Colonic mucosa (tissue), 4 donors: Measurements from ENCODE around the gene INPP5A. TPM values are rescaled to one million over a fixed set of nuclear protein-coding genes. Genes with fewer than 3 reads are reported as not detected.
"Not testable (repeated sequence)": the region's sequence is repeated elsewhere in the genome, so short reads cannot be mapped to it uniquely, and the experiment has no call there.

Experiments used
- DNase-seq: peaks from one replicate; pipeline ENCODE4 v3.0.0-alpha.2; 2020
- H3K27ac ChIP-seq: fragments of 200-600 bp; one replicate; pipeline ENCODE4 v1.8.0; 2021
- H3K27me3 ChIP-seq: fragments of 200-600 bp; one replicate; pipeline ENCODE4 v1.8.0; 2021
- H3K36me3 ChIP-seq: fragments of 200-600 bp; one replicate; pipeline ENCODE4 v1.8.0; 2021
- H3K4me1 ChIP-seq: fragments of 200-600 bp; one replicate; pipeline ENCODE4 v1.8.0; 2021; ENCODE audit warnings: mild to moderate bottlenecking
- H3K4me3 ChIP-seq: fragments of 200-600 bp; one replicate; pipeline ENCODE4 v1.8.0; 2021
- H3K9ac ChIP-seq, 2 donors: one replicate each; pipeline ENCODE4 v1.7.0; 2013; ENCODE audit warnings: control low read depth in 2 of 2, low read depth in 2 of 2, low read length in 2 of 2
- H3K9me3 ChIP-seq: fragments of 200-600 bp; one replicate; pipeline ENCODE4 v1.8.0; 2021
- CTCF ChIP-seq: fragments of 200-600 bp; IDR thresholded peaks from one replicate; pipeline ENCODE4 v1.8.0; 2022; ENCODE audit warnings: antibody characterized with exemption, mild to moderate bottlenecking
- intact Hi-C: fragments of 100-400 bp; cut with DNase I; formaldehyde crosslinking; loops from one replicate; pipeline ENCODE4 v1.14.1; 2022
- total RNA-seq, 2 donors: library from RNA; stranded (reverse); fragmentation: NEBNext Ultra II Directional in 1 of 2; extraction: Animal tissue kit (Norgen Biotek cat#: 25700) in 1 of 2; gene quantifications; one replicate each; pipeline ENCODE4 v1.2.1, GENCODE V29; 2021
- donor health status: healthy.
- donor health status: DM: no; HTN: no; CAD: no.
- donor health status: DM: no; HTN: no; CAD: no.

Gene INPP5A
- total RNA-seq, 2 donors from 2014 or later, result 29.9 to 41.5 TPM

GRCh38 chr10:132679640-132680039 lies 142.1 kb downstream of the INPP5A start:
- intact Hi-C loops, result no loop called here

GRCh38 chr10:132680741-132681140 lies 143.2 kb downstream of the INPP5A start:
- DNase-seq, H3K4me3 ChIP-seq, H3K27ac ChIP-seq, H3K4me1 ChIP-seq, H3K9me3 ChIP-seq, intact Hi-C loops, H3K36me3 ChIP-seq, H3K9ac ChIP-seq, H3K27me3 ChIP-seq: not testable (repeated sequence)

More at GRCh38 chr10:132679640-132680039, 142.1 kb downstream of the INPP5A start:
- Histone ChIP-seq H3K36me3 (no peaks in the 10 kb centered on the region), H3K4me1 (peaks cover 3% of the 10 kb centered on the region), H3K9me3 (no peaks in the 10 kb centered on the region), H3K4me3 (no peak overlapping the region), H3K27me3 (no peaks in the 10 kb centered on the region), H3K27ac (no peak overlapping the region), H3K9ac (no peak overlapping the region)
- no peak for DNase-seq
- TF ChIP-seq CTCF, result no peak

- intact Hi-C loops, result no loop called here
- Histone ChIP-seq H3K9ac (no peak overlapping the region), H3K27me3 (no peaks in the 10 kb centered on the region), H3K4me1 (peaks cover 7% of the 10 kb centered on the region), H3K9me3 (no peaks in the 10 kb centered on the region), H3K36me3 (no peaks in the 10 kb centered on the region), H3K27ac (no peak overlapping the region), H3K4me3 (no peak overlapping the region)
- TF ChIP-seq CTCF, result no peak
- no peak for DNase-seq
These were observed 144.5 kb downstream of the INPP5A start for GRCh38 chr10:132681858-132682755.

- Histone ChIP-seq H3K9me3 (no peaks in the 10 kb centered on the region), H3K9ac (no peak overlapping the region), H3K36me3 (no peaks in the 10 kb centered on the region), H3K4me1 (peaks cover 7% of the 10 kb centered on the region), H3K27ac (no peak overlapping the region), H3K4me3 (no peak overlapping the region), H3K27me3 (no peaks in the 10 kb centered on the region)
- no peak for DNase-seq
- intact Hi-C loops, result no loop called here
- no peak for TF ChIP-seq CTCF
These were observed 146.7 kb downstream of the INPP5A start for GRCh38 chr10:132684164-132684891.

GRCh38 chr10:132685101-132685891 lies 147.7 kb downstream of the INPP5A start:
- no peak overlapping the region for H3K9ac ChIP-seq
- no peaks in the 10 kb centered on the region for H3K36me3 ChIP-seq
- H3K4me3 ChIP-seq, result no peak overlapping the region
- TF ChIP-seq CTCF, result no peak
- no peaks in the 10 kb centered on the region for H3K9me3 ChIP-seq
- H3K27me3 ChIP-seq, result no peaks in the 10 kb centered on the region
- no peak overlapping the region for H3K27ac ChIP-seq
- H3K4me1 ChIP-seq, result peaks cover 7% of the 10 kb centered on the region
- DNase-seq, result peak; percentile 43
- intact Hi-C loops, result no loop called here
